Iris pigment epithelial cell (primary cell): Measurements from ENCODE around the gene SULT1C2.

Experiments used
- DNase-seq: peaks from one replicate; pipeline ENCODE4 v3.0.0-alpha.2; 2011; ENCODE audit warnings: low read depth

SULT1C2 gene

DNA sequence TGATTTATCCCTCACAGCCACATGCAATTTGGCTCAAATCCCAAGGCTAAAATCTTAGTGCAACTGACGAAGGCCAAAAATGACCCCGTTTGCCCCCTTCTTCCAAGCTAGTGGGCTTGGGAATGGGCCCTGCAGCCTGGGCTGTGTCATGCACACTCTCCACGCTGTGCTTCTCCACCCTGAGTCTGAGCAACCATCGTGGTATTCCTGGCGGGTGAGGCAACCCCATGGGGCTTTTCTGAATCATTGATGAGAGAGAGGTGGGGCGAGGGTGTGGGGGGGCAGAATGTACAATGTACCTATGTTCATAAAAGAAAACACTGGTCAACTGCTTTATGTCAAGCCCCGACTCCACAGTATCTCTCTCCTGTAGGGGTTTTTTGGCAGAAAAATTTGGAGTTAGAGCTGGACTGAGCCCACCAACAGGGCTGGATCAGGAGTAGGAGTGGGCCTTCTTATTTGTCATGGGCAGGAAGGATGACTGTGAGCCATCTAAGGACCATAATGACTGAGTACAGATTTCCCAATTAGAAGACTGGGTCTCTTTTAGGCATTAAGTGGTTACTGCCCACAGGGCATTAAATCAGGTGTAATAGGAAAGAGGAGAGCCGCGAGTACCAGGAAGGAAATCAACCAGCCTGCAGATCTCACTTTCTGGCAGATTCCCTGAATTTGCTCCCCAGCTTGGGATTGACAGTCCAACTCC is 8.9 kb downstream of the SULT1C2 start:
- DNase-seq: peak; percentile 87

DNA sequence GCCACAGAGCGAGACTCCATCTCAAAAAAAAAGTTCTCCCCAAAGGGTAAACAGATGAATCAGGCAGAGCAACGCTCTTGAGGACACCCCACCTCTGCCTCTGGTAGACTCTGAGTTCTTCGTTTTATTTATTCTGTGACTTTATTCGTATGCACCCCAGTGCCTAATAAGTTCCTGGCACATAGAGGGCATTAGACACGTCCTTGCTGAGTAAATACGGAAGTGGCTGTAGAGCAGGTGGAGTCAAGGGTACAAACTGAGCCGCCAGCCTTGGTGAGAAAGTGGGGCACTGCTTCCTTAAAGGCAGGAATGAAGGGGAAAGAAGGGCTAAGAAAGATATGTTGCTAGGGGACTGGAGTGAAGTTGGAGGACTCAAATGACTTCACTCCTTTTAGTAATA is 12.9 kb downstream of the SULT1C2 start:
- DNase-seq: no peak

DNA sequence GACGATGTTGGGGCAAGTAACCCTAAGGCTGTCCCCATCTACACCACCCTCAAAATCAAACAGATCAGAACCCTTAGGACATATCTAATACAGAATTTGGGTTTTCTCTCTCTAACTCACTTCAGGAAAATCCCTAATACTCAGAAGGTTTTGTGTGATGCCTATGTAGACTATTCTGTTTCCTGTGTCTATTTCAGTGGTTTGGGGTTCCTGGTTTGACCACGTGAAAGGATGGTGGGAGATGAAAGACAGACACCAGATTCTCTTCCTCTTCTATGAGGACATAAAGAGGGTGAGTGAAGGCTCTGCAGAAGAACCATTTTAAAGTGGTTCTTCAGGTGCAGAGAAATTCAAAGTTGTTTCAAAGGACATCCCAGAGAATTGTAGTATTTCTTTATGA is 16.3 kb downstream of the SULT1C2 start:
- DNase-seq: no peak

DNA sequence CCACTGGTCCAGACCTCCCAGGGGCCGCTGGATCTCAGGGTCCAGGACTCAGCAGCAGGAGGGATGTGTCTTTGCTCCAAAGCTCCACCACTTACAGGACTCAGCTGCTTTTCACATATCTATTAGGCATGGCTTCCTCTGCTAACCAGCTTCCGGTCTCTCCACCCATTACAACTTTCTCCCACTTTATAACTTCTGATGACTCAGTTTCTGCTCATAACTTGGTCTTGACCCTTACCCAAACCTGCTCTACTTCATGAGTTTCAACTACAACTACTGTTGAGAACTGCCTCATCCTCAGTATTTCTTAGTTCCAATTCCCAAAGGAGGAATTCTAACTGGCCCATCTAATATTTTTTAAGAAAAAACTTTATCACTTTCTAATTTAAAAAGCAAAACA is 17.2 kb downstream of the SULT1C2 start:
- DNase-seq: peak; percentile 26

DNA sequence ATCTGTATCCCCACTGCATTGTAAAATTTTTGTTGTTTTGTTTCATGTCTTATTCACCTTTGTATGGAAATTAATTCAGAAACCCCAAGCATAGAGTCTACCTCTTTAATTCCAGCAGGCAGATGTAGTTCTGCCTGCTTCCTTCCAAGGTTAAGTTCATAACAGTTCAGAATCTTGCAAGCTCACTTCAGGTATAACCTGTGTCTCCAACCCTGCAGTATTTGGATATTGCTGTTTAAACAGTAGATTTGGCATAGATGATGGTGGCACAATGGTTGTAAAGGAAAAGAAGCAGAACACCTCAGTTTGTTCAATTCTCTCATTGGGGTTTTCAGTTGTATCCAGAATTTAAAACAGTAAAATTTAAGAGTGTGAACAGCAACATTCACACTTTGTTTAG is 21.2 kb downstream of the SULT1C2 start:
- DNase-seq: no peak

DNA sequence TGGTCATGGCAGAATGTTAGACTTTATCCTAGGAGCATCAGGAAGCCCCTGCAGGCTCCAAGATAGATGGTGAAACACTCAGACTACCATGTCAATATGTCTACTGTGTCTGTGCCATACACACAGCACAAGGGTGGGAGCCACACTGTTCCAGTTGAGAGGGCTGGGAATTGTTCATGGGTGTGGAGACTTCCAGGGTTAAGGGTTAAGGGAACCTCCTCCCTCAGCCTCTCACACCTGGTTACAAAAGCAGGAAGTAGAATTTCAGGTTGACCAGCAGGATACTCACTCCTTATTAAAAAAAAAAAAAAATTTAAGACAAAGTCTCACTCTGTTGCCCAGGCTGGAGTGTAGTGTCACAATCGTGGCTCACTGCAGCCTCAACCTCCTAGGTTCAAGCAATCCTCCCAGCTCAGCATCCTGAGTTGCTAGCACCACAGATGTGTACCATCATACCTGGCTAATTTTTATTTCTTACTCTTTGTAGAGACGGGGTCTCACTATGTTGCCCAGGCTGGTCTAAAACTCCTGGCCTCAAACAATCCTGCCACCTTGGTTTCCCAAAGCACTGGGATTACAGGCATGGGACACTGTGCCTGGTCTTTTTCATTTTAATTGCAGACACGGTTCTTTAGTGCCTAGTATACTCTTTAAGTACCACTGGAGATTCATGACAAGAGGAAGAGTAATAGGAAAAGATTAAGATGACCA is 26.0 kb downstream of the SULT1C2 start:
- DNase-seq: no peak

DNA sequence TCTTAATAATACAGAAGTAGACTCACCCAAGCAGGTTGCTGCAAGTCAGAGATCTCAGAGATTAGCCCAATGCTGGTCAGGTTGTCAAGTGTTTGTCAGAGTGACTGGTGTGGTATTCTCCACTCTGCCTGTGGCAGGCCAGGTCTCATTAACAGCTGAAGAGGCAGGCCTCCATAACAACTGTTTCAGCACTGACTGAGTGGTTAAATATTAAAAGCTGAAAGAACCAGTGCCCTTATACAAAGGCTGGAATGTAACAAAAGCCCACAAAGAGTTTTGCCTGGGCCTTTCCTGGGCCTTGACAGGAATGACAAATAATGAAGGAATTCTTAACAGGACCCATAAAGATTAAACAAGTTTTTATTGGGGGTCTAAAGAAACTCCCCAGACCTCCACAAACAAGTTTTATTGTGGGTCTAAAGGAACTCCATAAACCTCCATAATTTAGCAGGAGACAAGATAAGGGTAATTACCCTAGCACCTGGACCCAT is 26.8 kb downstream of the SULT1C2 start:
- DNase-seq: no peak

DNA sequence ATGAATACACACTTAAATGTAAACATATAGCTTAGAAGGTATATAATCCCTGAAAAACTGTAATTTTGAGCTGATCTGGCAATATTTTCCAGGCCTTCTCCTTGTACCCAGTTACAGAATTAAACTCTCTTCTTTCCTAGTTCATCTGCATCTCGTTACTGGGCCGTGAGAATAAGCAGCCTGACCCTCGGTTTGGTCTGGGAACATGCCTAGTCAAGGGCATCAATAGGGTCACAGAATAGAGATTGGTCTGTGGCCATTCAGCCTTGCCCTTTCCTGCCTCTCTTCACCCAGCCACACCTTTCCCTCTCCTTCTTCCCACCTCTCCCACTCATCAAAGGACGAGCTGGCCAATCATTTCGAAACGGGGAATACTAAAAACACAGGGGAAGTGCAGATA is 27.3 kb downstream of the SULT1C2 start:
- no peak for DNase-seq

DNA sequence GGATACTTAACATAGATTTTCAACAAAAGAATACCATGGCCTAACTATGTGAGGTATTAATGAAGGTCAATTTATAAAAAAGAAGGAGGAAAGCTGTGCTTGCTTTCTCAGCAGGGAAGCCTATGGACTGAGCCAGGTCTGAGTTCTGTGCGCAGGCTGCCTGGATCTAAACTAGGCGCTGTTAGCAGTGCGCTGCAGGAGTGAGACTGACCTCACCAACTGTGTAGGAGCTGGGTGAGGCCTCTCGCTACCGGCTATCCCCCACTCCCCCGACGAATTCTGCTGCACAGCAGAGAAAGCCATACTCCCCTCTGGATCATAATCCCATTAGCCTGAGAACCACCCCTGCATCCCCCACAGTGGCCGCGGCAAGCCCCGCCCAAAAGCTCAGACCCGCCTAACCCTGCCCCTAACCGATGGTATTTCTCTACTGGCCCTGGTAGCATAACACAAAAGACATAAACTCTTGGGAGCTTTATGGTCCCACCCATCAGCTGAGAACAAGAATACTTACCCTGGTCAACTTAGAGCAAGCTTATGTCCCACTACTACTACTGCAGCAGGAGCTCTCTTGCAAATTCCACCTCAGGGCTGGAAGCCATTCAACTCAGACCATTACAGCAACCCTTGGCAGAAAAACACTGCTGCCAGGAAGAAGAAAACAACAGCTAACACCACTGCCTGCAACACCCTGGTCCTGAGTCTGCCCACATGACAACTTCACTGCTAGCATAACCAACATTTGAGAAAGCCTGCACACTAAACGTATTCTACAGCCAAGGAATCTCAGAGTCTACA is 28.0 kb downstream of the SULT1C2 start:
- DNase-seq: no peak

DNA sequence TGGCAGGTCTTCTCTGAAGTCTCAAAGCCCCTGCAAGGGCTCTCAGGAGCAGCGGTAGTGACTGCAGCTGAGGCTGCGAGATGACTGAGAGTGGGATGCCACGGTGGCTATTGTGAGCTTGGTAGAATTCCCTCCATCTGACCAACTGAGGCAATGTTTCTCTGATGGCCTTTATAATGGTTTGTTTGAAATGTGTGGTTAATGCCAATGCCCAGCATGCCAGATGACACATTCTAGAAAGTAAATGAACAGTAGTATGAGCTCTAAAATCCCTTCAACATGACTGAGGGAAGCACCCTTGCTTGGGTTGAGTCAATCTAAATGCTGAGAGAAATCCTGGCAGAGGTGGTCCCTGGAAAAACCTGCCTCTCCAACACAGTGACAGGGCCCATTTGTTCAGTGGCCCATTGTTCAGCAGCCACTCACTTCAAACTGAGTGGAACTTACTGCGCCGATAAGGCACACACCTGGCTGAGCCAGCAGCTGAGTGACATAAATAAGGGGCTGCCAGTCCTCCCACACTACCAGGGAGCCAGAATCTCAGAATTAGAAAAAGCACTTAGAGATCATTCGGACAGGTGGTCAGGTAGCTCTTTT is 31.7 kb downstream of the SULT1C2 start:
- no peak for DNase-seq

DNA sequence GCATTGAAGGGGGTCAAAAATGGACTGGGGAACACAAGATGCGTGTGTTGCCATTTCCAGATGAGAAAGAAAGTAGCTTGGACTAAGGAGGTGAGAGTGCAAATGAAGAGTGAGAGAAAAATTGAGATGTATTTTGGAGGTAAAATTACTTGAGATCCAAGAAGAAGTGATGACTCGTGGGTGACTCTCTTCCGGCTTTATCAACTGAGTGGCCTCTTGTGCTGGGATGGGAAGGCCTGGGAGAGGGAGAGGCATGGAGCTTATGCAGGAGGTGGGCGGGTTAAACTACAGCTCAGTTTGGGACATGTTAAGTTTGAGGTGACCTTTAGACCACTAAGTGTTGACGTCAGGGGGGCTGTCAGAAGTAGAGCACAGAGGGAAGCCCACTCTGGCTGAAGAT is 34.9 kb downstream of the SULT1C2 start:
- peak; percentile 29 for DNase-seq

DNA sequence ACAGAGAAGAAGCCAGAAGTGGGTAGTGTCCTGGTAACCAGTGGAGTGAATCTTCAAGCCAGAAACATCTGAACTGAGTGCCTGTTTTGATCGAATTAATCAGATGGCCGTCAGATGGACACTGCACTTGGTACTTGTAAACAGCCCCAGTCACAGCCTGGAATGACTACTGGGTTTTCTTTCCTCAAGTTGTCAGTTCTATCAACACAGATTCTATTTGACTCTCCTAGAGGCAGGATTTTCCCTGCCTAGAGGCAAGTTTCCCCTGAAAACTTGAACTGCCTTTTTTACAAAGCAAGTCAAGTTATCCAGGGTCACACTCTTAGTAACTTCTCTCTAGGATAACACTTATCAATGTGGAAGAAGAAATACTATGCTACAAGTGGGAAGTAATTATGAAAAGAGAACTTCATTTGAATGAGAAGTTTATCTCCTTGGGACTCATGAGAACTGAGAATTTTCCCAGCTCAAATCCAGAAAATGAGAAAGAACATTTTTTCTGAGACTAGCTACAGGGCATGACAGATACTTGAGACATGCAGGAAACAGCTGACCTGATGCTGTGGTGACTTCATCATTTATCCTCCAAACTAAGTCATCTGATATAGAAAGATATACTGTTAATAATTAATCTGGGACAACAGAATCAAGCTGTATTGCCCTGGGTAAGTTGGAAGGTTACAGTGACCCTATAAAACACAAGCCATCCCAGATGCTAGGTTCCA is 36.0 kb downstream of the SULT1C2 start:
- peak; percentile 88 for DNase-seq

DNA sequence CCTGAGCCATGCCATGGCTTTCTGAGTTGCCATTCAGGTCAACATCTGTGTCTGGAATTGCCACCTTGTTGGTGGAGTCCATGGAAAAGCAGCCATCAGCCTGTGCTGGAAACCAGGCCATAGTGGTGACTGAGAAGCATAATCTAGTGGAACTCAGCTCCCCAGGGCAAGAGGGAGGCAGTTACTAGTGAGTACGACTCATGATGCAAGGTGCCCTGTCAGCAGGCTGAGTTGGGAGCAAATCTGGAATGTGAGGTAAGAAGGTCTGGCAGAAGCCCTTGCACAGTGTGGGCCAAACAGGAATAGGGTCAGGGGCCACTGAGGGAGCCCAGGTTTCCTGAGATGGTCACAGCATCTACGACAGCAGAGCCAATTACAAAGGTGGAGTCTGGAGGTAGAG is 37.1 kb downstream of the SULT1C2 start:
- peak; percentile 28 for DNase-seq

DNA sequence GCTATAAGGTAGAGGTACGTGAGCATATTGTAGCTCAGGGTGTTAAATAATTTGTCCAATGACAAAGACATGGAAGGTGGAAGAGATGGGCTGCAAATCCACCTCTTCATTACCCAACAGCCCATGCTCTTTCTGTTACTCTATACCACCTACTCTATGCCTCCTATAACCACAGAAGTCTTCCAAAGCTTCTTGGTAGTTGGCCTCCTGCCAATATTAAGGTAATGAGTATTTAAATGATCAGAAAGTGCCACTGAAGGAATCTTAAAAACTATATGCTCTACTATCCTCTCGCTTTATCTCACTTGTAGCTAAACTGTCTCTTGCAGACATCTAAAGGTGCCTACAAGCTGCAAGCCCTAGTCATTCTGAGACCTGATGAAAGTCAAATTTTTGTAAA is 41.1 kb downstream of the SULT1C2 start:
- DNase-seq: no peak

DNA sequence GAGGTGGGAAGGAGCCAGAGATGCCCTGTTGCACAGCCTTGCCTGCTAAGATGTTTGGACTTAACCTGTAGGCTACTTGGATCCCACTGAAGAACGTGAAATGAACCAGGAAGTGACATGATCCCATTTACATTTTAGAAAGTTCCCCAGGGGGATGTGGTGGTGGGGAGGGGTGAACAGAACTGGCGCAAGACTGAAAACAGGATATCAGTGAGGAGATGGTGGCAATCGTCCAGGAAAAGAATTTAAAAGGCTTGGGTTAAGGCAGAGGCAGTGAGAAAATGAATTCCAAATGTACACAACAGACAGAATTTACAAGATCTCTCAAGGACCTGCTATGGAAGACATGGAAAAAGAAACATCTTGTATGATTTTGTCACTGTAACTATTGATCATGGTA is 42.3 kb downstream of the SULT1C2 start:
- DNase-seq: peak; percentile 35

DNA sequence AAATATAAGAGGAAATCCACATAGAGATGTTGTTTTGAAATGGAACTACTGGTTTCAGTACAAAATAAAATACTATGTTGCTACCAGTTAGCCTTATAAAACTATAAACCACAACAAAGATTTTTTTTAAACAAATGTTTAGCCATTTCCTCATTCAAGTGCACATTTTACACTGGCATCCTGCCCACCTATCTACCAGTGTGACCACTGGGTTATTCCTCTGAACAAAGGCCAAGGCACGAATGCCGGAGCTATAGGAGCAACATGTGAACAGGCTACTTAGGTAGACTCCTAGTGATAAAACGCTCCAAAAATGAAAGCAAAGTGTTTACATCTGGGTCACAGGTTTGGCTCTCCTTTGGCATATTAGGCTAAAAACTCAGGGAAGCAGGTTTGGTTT is 57.3 kb downstream of the SULT1C2 start:
- no peak for DNase-seq

DNA sequence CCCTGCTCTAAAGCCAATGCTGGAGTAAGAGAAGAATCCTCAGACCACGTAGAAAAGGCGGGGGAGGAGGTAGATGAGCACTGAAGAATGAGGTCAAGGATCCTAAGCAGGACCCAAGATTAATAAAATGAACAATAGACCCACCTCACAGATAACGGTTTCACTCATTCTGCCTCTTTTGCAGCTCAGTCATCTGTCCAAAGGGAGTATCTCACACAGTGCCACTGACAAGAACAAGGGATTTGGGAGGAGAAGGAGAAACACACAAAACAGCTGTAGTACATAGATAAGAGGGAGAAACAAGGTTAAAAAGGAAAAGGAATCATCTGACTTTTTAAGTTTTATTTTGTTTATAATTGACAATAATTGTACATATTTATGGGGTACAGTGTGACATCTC is 58.1 kb downstream of the SULT1C2 start:
- no peak for DNase-seq

DNA sequence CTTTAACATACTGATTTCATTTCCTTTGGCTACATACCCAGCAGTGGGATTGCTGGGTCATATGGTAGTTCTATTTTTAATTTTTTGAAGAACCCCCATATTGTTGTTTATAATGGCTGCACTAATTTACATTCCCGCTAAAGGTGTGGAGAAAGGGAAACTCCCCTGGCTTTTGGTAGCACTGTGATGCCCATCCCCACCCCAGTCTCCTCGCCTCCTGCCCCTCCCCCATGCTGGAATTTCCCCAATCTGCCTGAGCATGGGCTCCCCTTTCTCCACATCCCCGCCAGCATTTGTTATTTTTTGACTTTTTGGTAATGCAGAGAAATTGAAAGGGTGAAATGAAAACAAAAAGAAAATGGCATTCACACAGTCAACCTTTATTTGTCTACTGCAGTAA is 59.1 kb downstream of the SULT1C2 start:
- no peak for DNase-seq

DNA sequence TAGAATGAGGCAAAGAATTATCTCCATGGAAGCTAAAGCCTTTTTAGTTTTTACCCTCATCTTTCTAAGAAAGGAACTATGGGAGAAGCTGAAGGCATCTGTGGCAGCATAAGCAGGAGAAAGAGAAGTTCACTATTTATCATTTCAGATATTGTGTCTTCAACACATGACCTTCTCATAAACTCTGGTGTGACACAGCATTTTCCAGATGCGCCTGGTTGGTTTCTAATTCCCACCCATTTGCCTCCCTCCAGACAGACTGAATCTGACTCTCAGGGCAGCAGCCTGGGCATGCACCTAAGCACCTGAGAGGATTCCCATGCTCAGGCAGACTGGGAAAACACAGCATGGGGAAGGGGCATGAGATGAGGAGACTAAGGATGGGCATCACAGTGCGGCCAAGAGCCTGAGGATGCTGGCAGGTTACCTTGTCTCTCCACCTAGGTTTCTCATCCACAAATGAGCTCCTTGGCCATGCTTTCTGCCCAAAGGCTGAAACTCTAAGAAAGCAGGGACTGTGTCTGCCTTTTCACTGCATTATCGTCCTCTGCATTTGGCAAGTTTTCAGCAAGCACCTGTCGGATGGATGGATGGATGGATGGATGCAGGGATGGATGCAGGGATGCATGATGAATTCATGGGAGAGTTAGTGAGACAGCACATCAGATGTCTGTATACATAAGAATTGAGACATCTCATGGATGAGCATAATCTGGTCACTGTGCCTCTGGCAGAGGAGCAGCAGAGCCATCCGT is 60.3 kb downstream of the SULT1C2 start:
- DNase-seq: no peak

DNA sequence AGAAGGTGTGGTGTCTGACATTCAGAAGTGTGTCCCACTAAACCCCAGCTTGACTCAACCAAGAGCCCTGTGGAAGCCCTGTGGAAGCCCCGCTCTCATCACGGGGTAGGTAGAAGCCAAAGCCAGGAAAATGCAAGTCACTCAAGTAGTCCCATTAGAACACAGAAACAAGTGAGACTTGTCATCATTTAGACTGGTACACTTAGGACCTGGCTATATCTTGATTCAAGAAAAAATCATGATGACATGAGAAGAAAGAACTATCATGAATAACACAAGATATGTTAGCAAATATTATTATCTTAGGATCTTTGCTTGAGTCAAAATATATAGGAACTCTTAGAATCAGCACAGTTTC is 60.9 kb downstream of the SULT1C2 start:
- DNase-seq: no peak

DNA sequence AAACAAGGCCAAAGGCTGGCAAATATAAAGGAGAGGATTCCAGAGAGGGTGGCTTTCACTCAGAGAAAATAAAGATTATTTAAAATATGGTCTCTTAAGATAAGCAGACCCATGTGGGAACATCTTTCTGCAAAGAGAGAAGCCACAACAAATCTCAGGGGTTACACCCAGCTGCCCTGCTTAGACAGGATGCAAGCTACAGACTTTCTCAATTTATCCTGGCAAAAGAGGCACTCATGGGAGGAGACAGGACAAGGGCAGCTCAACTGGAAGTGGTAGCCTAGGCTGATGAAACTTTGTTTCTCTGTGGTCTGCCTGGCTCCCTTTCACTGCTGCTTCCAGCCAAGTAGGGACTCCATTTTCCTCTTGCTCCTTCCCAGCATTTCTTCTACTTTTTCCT is 63.2 kb downstream of the SULT1C2 start:
- peak; percentile 22 for DNase-seq
